Measurements from ENCODE around the gene AGBL2. TPM values are rescaled to one million over a fixed set of nuclear protein-coding genes. Genes with fewer than 3 reads are reported as not detected.
"Not testable (repeated sequence)": the region's sequence is repeated elsewhere in the genome, so short reads cannot be mapped to it uniquely, and the experiment has no call there.

Gene AGBL2, protein sequence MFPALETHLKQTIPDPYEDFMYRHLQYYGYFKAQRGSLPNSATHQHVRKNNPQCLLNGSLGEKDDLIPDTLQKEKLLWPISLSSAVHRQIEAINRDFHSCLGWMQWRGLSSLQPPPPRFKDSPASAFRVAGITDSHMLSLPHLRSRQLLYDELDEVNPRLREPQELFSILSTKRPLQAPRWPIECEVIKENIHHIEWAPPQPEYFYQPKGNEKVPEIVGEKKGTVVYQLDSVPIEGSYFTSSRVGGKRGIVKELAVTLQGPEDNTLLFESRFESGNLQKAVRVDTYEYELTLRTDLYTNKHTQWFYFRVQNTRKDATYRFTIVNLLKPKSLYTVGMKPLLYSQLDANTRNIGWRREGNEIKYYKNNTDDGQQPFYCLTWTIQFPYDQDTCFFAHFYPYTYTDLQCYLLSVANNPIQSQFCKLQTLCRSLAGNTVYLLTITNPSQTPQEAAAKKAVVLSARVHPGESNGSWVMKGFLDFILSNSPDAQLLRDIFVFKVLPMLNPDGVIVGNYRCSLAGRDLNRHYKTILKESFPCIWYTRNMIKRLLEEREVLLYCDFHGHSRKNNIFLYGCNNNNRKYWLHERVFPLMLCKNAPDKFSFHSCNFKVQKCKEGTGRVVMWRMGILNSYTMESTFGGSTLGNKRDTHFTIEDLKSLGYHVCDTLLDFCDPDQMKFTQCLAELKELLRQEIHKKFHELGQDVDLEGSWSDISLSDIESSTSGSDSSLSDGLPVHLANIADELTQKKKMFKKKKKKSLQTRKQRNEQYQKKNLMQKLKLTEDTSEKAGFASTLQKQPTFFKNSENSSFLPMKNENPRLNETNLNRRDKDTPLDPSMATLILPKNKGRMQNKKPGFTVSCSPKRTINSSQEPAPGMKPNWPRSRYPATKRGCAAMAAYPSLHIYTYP
- 0.38 and 0.92 TPM in 2 replicates for total RNA-seq (2014; rRNA removed)
- 0.51 TPM for polyA plus RNA-seq (2012)

DNA sequence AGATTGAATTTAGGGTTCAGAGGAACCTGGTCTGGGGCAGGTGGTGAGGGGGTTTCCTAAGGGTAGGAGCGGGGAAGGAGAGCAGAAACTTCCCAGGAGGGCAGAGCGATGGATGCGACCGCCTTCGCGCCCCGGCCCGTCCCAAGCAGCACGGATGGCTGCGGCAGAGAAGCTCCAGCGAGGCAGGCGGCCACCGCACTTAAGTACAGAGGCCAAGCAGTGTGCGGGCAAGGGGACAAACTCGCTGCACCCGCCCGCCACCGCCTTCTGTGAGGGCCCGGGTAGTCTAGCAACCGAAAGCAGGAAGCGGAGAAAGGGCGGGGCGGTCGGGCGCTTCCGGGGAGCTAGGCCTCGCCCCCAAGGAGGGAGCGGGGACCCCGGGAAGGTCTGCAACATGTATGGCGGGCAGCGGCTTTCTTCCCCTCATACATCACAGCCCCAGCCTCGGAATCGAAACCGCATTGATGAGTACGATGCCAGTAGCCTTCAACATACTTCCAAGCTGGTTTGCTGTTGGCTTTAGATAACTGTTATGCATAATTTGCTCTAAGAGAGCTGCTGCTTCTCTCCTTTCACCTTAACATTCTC is at the start of gene AGBL2:
AGBL2 (minus strand) TSS at position 288 of the 588 bp plus-strand sequence. CDS start 719 bp downstream, outside the sequence.
- DNase-seq (ENCODE audit: low read depth) = peak; percentile 66

DNA sequence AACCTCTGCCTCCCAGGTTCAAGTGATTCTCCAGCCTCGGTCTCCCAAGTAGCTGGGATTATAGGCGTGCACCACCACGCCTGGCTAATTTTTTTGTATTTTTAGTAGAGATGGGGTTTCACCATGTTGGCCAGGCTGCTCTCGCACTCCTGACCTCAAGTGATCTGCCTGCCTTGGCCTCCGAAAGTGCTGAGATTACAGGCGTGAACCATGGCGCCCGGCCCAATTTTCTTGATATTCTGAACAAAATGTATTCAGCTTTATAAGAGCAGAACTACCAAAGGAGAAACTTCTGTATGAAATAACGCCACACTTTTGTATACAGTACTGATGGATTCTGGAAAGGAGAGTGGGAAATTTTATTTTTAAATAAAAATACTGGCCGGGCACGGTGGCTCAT is 44.1 kb upstream of the AGBL2 start:
- DNase-seq (ENCODE audit: low read depth) = not testable (repeated sequence)

DNA sequence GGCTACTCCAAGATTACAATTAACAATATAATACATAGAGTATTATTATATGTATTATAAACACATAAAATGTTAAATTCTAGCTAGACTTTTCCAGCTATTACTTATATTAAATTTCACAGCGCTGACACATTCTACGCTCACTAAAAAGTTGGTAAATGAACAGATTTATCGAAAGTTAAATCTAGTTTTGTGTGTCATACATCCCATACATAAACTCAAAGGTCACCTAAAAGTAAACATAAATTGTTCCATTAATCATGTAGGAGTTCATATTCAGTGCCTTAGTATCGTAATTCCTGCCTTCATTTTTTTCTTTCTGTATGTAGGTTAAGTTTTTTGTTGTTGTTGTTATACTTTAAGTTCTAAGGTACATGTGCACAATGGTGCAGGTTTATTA is 41.0 kb upstream of the AGBL2 start:
- DNase-seq (ENCODE audit: low read depth) = no peak

DNA sequence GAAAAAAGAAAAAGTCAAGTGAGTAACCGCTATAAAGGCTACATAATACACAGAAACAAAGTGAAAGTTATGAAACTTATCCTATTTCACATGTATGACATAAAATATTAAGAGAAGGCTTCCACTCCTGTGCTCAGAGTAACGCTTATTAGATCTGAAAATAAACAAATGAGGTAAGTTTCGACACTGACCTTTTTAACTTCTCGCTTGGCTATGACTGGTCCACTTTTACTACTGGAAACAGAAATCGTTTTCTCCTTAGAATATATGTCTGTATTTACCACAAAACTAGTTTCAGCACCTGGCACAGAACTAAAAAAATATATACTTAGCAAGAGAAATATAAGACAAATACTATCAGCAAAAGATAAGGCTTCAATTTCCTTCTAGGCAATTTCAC is 35.6 kb upstream of the AGBL2 start:
- DNase-seq (ENCODE audit: low read depth) = no peak

DNA sequence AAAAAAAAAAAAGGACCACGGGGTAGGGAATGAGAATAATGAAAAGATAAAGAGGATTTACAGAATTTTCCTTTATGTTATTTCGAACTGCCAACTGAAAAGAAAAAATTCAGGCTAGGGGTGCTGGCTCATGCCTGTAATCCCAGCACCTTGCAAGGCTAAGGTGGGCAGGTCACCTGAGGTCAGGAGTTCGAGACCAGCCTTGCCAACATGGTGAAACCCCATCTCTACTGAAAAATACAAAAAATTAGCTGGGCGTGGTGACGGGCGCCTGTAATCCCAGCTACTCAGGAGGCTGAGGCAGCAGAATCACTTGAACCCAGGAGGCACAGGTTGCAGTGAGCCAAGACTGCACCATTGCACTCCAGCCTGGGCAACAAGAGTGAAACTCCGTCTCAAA is 27.3 kb upstream of the AGBL2 start:
- not testable (repeated sequence) for DNase-seq (ENCODE audit: low read depth)

DNA sequence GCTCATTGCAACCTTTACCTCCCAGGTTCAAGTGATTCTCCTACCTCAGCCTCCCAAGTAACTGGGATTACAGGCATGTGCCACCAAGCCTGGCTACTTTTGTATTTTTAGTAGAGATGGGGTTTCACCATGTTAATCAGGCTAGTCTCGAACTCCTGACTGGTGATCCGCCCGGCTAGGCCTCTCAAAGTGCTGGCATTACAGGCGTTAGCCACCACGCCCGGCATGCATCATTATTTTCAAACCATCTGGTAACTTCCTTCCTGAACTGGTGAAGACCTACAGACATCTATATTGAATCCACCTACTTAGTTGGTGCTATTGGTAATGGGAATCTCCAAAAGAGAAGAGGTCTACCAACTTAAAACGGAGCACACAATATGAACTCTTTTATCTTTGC is 22.6 kb upstream of the AGBL2 start:
- not testable (repeated sequence) for DNase-seq (ENCODE audit: low read depth)

DNA sequence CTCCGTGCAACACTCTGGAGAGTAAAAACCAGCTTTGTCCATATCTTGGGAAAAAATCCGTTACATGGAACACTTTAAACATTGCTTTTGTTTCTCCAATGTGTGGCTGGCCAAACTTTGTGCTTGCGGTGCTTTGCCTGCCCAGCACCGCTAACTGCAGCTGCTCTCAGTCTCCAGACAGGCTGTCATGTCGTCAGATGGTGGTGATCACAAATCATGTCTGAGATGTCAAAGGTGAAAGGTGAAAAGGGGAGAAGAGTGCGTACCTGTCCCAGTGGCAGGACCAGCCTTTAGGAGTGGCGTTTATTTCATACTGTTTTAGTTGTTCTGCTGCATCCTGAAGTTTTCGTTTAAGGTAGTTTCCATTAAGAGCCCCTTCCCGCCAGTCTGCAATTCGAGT is 17.1 kb upstream of the AGBL2 start:
- no peak for DNase-seq (ENCODE audit: low read depth)

DNA sequence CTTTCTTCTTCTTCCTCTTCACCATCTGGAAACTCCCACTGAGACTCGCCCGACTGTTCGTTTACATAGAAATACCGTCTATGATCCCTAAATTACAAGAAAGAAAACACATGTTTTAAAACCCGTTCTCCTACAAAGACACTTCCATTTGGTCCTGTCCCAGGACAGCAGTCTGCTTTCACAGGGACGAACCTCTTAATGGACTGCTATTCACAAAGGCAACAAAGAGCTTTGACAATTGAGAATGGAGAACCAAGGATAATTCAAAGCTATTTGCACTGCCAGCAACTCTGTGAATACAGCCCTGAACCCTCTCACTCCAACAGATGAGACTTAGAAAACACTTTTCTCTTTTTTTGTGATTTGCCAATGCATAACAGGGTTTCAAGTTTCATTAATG is 16.3 kb upstream of the AGBL2 start:
- no peak for DNase-seq (ENCODE audit: low read depth)

DNA sequence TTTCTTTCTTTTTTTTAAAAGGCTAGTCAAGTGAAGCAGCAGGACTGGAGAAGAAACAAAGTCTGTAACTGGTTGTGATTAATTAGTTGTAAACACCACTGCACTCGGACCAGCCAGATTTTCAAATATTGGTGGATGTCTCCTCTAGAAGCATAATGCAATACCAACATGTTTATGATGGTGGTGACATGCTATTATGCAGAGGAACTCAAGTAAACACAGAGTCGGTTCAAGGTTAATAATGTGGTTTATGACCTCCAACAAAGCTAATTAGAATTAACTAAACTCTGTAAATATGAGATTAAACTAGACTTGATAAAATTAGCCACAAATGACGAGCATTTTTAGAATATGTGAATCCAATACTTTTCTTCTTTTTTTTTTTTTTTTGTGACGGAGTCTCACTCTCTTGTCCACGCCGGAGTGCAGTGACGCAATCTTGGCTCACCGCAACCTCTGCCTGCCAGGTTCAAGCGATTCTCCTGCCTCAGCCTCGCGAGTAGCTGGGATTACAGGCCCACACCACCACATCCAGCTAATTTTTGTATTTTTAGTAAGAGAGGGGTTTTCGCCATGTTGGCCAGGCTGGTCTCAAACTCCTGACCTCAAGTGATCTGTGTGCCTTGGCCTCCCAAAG is 11.8 kb upstream of the AGBL2 start:
- no peak for DNase-seq (ENCODE audit: low read depth)

DNA sequence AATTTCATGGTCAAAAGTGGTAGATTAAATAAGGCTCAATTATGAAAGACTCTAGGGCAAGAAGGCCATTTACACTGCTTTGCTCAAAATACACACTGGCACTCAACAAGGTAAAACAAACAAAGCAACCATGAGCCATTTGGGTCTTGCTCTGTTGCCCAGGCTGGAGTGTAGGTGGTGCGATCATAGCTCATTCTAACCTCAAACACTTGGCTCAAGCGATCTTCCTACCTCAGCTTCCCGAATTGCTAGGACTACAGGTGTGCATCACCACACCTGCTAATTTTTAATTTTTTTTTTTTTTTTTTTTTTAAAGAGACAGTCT is 10.9 kb upstream of the AGBL2 start:
- DNase-seq (ENCODE audit: low read depth) = no peak

DNA sequence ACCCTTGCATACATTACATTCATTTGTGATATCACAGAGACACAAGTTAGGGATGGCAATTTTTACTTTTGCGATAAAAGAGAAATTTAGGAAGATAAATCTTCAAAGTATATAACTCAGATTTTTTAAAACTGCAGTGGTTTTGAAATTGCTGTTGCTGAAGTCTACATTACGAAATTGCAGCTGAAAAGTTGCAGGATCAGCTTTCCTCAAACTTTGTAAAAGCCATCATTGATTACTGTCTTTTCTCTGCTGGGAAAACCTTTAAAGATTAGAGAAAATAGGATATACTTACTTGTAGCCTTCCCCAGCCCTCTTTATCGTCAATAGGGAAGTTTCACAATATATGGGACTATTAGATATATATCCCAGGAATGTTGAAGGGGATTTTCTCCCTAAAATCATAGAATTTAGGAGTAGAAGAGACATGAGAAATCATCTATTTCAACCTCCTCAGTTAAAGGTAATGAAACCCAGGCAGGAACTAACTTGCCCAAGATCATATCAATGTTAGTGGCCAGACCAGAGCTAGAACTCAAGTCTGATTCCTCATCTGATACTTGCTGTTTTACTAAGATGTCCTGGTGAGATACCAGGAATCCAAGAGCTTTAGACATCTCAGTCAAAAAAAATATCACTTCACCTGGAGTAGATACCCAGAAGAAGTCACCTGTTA is 10.4 kb upstream of the AGBL2 start:
- DNase-seq (ENCODE audit: low read depth) = no peak

DNA sequence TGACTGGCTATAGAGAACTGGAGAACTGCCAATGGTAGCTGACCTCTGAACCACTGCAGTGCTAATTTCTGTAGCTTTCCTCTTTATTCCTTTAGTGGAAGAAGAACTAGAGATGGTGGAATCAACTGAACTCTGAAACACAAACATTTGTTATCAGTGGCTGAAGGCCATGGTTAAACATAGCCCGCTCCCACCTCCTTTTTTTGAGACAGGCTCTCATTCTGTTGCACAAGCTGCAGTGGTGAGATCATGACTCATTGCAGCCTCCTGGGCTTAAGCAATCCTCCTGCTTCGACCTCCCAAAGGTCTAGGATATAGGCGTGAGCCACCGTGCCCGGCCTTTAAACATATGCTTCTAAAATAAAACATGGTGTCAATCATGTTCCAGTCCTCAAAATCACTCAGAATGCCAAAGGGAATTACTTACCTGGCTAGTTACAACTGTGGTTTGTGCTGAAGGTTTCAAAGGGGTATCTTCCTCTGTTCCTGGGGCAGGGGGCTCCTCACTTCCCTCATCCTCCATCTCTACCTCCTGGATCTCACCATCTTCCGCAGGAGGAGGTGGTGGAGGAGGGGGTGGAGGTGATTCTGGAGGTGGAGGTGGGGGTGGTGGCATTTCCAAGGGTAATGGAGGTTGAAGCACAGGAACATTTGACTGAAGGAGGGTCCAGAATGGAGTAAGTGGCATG is 9.0 kb upstream of the AGBL2 start:
- DNase-seq (ENCODE audit: low read depth) = peak; percentile 53

DNA sequence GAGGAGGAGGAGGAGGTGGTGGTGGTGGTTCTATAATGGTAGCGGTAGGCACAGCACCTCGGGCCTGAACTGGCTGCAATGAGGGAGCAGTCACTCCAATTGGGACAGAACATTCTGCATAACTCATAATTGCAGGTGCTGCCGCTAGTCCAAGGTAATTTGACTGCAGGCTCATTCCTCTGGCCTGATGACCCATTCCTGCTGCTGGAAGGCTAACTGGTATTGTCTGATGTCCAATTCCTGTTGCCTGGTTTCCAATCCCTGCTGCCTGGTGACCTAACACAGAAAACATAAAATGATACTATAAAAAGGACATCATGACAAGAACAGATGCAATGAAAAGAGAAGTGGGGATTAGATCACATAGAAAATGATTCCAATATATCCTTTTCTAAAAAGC is 7.9 kb upstream of the AGBL2 start:
- no peak for DNase-seq (ENCODE audit: low read depth)

DNA sequence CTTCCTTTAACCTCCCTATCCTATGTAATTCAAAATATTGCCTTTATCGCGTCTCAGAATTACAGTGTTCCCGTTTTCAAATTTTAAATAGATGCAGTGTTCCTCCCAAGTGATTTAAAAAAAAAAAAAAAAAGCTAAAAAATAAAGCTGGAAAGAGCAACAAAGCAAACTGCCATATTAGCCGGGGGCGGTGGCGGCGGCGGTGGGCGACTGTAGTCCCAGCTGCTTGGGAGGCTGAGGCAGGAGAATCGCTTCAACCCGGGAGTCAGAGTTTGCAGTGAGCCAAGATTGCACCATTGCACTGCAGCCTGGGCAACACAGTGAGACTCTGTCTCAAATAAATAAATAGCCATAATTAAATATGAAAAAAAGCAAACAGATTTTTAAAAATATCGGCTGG is 5.5 kb upstream of the AGBL2 start:
- DNase-seq (ENCODE audit: low read depth) = no peak

DNA sequence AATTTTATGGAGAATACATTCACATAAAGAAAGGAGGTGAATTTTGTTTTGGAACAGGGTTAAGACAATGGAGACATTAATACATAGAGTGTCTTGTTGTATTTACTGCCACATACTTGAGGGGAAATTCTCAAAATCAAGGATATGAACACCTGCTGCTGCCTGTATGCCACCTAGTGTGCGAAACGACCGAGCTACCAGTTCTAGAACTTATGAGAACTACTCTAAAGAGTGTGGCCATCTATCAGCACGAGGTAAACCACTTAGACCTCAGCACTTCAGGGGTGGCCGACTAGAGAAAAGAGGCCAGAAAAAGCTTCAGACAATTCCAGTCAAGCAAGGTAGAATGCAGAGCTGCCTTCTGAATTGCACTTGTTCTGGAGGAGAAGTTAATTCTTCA is 1.5 kb upstream of the AGBL2 start:
- DNase-seq (ENCODE audit: low read depth) = peak; percentile 6

DNA sequence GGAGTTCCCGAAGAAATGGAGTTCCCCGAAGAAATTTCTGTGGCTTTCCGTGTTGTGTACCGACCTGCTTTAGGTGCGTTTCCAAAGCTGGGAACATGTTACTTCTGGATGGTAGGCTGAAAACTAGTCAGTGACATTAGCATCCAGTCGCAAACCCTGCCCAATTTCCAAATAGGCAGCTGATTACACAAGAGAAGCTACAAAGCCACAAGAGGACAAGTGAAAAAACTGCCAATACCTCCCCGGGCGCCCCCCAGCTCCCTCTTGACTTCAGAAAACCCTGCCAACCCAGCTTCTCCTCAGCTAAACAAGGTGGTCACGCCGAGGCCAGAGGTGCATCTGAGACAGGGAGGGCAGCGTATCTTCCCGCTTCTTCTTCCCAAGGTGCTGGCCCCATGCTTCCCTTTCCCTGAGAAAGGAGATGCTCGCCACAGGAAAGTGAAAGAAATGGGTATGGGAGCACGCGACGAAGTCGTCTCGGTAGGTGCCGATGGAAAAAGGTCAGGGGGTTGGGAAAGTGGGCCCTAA is 551 bp downstream of the AGBL2 start:
- DNase-seq (ENCODE audit: low read depth) = peak; percentile 6

DNA sequence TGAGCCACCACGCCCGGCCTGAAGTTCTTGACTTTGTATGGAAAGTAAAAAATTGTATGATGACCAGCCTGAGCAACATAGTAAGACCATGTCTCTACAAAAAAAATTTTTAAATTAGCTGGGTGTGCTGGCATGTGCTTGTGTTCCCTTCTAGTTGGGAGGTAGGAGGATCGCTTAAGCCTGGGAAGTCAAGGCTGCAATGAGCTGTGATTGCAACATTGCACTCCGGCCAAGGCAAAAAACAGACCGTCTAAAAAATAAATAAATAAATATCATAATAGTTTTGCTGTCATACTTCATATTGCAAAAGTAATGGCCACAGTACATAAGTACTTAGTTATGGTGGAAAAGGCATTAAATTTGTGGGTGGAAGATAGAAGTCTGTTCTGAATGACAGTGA is 3.4 kb downstream of the AGBL2 start:
- no peak for DNase-seq (ENCODE audit: low read depth)

DNA sequence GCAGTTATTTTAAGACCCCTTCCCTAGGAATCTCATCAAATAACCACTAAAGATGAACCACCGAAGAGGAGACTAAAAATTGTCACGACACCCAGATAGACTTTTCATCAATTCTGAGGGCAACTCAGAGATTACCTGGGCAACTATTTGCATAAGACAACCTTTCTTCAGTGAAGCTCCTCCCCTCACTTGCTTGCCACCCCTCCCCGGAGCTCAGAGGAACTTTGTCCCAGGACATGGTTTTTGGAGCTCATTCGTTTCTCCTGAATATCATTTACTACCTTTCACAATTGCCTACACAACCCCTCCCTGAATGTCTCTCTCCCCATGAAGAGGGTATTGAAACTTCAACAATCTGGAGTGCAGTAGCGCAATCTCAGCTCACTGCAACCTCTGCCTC is 3.9 kb downstream of the AGBL2 start:
- DNase-seq (ENCODE audit: low read depth) = no peak

DNA sequence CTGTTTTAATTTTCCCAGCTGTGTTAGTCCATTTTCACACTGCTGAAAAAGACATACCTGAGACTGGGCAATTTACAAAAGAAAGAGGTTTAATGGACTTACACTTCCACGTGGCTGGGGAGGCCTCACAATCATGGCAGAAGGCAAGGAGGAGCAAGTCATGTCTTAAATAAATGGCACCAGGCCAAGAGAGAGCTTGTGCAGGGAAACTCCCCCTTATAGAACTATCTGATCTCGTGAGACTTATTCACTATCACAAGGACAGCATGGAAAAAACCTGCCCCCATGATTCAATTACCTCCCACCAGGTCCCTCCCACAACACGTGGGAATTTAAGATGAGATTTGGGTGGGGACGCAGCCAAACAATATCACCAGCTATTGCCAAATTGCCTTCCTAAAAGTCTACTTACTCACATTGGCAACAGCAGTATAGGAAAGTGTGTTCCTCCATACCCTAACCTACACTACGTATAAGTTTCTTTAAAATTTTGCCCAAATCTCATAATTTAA is 7.8 kb downstream of the AGBL2 start:
- DNase-seq (ENCODE audit: low read depth) = not testable (repeated sequence)

DNA sequence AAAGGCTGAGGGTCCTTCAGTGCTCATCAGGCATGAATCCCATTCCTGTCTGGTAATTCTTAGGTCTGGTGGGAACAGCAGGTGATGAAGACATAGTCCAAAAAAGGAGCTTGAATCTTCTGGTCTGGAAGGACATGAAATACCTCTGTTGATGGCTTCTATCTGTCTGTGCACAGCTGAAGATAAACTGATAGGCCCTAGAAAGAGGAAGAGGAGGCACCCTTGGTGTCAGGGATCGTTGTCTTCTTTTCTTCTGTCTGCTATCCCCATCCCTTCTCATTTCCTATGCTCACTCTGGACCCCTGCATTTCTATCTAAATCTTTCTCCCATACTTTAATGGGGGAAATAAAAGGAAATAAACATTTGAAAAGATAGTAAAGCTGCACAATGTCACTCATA is 9.4 kb downstream of the AGBL2 start:
- DNase-seq (ENCODE audit: low read depth) = no peak

Data from LHCN-M2 (cell line).